ENCODE data around the gene PPP4C.

DNA sequence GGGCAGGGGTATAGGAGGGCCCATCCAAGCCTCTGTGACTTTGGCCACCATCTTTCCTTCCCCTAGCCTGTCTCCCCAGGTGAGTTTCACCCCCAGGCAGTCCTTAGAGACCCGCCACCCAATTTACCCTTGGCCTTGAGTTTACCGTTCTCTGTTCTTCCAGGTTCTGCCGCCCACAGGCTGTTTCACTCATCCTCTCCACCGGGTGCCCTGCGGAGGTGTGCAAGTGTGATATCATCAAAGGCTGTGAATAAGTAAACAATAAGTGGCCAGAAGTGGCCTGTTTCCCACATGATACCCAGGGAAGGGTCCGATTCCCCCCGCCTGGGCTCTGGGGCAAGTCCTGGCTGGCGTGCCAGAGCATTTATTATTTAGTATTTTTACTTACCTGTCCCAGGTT, 29.6 kb upstream of the PPP4C start:
- TF ChIP-seq, protein P1, sequence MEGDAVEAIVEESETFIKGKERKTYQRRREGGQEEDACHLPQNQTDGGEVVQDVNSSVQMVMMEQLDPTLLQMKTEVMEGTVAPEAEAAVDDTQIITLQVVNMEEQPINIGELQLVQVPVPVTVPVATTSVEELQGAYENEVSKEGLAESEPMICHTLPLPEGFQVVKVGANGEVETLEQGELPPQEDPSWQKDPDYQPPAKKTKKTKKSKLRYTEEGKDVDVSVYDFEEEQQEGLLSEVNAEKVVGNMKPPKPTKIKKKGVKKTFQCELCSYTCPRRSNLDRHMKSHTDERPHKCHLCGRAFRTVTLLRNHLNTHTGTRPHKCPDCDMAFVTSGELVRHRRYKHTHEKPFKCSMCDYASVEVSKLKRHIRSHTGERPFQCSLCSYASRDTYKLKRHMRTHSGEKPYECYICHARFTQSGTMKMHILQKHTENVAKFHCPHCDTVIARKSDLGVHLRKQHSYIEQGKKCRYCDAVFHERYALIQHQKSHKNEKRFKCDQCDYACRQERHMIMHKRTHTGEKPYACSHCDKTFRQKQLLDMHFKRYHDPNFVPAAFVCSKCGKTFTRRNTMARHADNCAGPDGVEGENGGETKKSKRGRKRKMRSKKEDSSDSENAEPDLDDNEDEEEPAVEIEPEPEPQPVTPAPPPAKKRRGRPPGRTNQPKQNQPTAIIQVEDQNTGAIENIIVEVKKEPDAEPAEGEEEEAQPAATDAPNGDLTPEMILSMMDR (IDR thresholded peaks at IDR 0.05 in 2 of 3, conservative IDR thresholded peaks at IDR 0.05 in 1 of 3; ENCODE audit: borderline replicate concordance in 1 of 3, insufficient read depth in 1 of 3, low read depth in 2 of 3, low read length in 2 of 3) = no peak
- no peak for TF ChIP-seq SP1 (IDR thresholded peaks at IDR 0.05; ENCODE audit: low read depth)
- TF ChIP-seq SIN3A (IDR thresholded peaks at IDR 0.05; ENCODE audit: low read depth) = no peak
- no peak for TF ChIP-seq POLR2AphosphoS5 (IDR thresholded peaks at IDR 0.05; ENCODE audit: low read depth, low read length)
- TF ChIP-seq POLR2A (IDR thresholded peaks at IDR 0.05; ENCODE audit: borderline replicate concordance, extremely low read depth, insufficient read depth, insufficient read length) = no peak
- TF ChIP-seq EZH2 (IDR thresholded peaks at IDR 0.05) = no peak
- TF ChIP-seq, protein P2, sequence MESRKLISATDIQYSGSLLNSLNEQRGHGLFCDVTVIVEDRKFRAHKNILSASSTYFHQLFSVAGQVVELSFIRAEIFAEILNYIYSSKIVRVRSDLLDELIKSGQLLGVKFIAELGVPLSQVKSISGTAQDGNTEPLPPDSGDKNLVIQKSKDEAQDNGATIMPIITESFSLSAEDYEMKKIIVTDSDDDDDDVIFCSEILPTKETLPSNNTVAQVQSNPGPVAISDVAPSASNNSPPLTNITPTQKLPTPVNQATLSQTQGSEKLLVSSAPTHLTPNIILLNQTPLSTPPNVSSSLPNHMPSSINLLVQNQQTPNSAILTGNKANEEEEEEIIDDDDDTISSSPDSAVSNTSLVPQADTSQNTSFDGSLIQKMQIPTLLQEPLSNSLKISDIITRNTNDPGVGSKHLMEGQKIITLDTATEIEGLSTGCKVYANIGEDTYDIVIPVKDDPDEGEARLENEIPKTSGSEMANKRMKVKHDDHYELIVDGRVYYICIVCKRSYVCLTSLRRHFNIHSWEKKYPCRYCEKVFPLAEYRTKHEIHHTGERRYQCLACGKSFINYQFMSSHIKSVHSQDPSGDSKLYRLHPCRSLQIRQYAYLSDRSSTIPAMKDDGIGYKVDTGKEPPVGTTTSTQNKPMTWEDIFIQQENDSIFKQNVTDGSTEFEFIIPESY (IDR thresholded peaks at IDR 0.05; ENCODE audit: extremely low read depth, insufficient replicate concordance, low read length) = no peak
- TF ChIP-seq, protein P3, sequence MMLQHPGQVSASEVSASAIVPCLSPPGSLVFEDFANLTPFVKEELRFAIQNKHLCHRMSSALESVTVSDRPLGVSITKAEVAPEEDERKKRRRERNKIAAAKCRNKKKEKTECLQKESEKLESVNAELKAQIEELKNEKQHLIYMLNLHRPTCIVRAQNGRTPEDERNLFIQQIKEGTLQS (IDR thresholded peaks at IDR 0.05) = no peak
- no peak for TF ChIP-seq SRF (IDR thresholded peaks at IDR 0.05; ENCODE audit: low read depth)
